H9 (cell line): Measurements from ENCODE around the gene RAB11A. TPM values are rescaled to one million over a fixed set of nuclear protein-coding genes. Genes with fewer than 3 reads are reported as not detected.

Source experiments
- DNase-seq: peaks from one replicate; pipeline ENCODE4 v3.0.0-alpha.2; 2017
- H2AFZ ChIP-seq: one replicate; pipeline ENCODE4 v1.6.1; 2013; ENCODE audit warnings: mild to moderate bottlenecking, low read length, control low read depth, moderate library complexity
- H2AK5ac ChIP-seq: 2 replicates; pipeline ENCODE4 v1.6.1; 2013; ENCODE audit warnings: low read length, control low read depth, mixed read lengths; ENCODE audit not compliant: insufficient read length
- H2BK120ac ChIP-seq: one replicate; pipeline ENCODE4 v1.6.1; 2013; ENCODE audit warnings: low read depth, mild to moderate bottlenecking, low read length, control low read depth, inconsistent platforms; ENCODE audit not compliant: poor library complexity, severe bottlenecking
- H2BK12ac ChIP-seq: 2 replicates; pipeline ENCODE4 v1.6.1; 2013; ENCODE audit warnings: low read length, control low read depth, mixed read lengths, low read depth; ENCODE audit not compliant: insufficient read length
- H2BK15ac ChIP-seq: 2 replicates; pipeline ENCODE4 v1.6.1; 2013; ENCODE audit warnings: low read depth, low read length, control low read depth
- H2BK20ac ChIP-seq: one replicate; pipeline ENCODE4 v1.6.1; 2013; ENCODE audit warnings: low read depth, mild to moderate bottlenecking, low read length, control low read depth, inconsistent platforms; ENCODE audit not compliant: poor library complexity, severe bottlenecking
- H2BK5ac ChIP-seq: 2 replicates; pipeline ENCODE4 v1.6.1; 2013; ENCODE audit warnings: low read length, control low read depth, mixed read lengths; ENCODE audit not compliant: insufficient read length
- H3K14ac ChIP-seq: 2 replicates; pipeline ENCODE4 v1.6.1; 2013; ENCODE audit warnings: low read length, control low read depth; ENCODE audit not compliant: insufficient read depth
- H3K18ac ChIP-seq: 2 replicates; pipeline ENCODE4 v1.6.1; 2013; ENCODE audit warnings: low read depth, mild to moderate bottlenecking, mixed read lengths, low read length, control low read depth; ENCODE audit not compliant: insufficient read length
- H3K23ac ChIP-seq: 2 replicates; pipeline ENCODE4 v1.6.1; 2013; ENCODE audit warnings: low read length, control low read depth, mixed read lengths, low read depth; ENCODE audit not compliant: insufficient read length
- H3K23me2 ChIP-seq: 2 replicates; pipeline ENCODE4 v1.6.1; 2013; ENCODE audit warnings: low read depth, mild to moderate bottlenecking, mixed read lengths, low read length, control low read depth; ENCODE audit not compliant: insufficient read length, poor library complexity, severe bottlenecking
- H3K27ac ChIP-seq: 2 replicates; pipeline ENCODE4 v1.5.1; 2013; ENCODE audit warnings: low read length, control low read depth, mixed read lengths, low read depth; ENCODE audit not compliant: insufficient read length
- H3K27me3 ChIP-seq: 2 replicates; pipeline ENCODE4 v1.6.1; 2013; ENCODE audit warnings: low read length, control low read depth, inconsistent platforms; ENCODE audit not compliant: insufficient read depth
- H3K4ac ChIP-seq: 2 replicates; pipeline ENCODE4 v1.6.1; 2013; ENCODE audit warnings: low read depth, mild to moderate bottlenecking, control low read depth, inconsistent platforms, low read length, moderate library complexity
- H3K4me1 ChIP-seq: 2 replicates; pipeline ENCODE4 v1.6.1; 2013; ENCODE audit warnings: low read length, control low read depth, inconsistent platforms; ENCODE audit not compliant: insufficient read depth
- H3K4me2 ChIP-seq: 2 replicates; pipeline ENCODE4 v1.6.1; 2013; ENCODE audit warnings: low read length, control low read depth, mixed read lengths; ENCODE audit not compliant: insufficient read length, insufficient read depth
- H3K56ac ChIP-seq: 2 replicates; pipeline ENCODE4 v1.6.1; 2013; ENCODE audit warnings: low read depth, mild to moderate bottlenecking, mixed read lengths, low read length, control low read depth; ENCODE audit not compliant: insufficient read length
- H3K79me1 ChIP-seq: 2 replicates; pipeline ENCODE4 v1.6.1; 2013; ENCODE audit warnings: low read depth, mild to moderate bottlenecking, moderate library complexity, low read length, control low read depth, inconsistent platforms; ENCODE audit not compliant: insufficient read depth, poor library complexity, severe bottlenecking
- H3K79me2 ChIP-seq: 2 replicates; pipeline ENCODE4 v1.6.1; 2013; ENCODE audit warnings: low read length, control low read depth, inconsistent platforms; ENCODE audit not compliant: insufficient read depth
- H3K9ac ChIP-seq: 2 replicates; pipeline ENCODE4 v1.6.1; 2013; ENCODE audit warnings: low read length, control low read depth, mixed read lengths; ENCODE audit not compliant: insufficient read length; ENCODE audit errors: extremely low read depth
- H3K9me3 ChIP-seq: one replicate; pipeline ENCODE4 v1.6.1; 2013; ENCODE audit warnings: low read depth, low read length, inconsistent platforms; ENCODE audit not compliant: control insufficient read depth
- H3T11ph ChIP-seq: one replicate; pipeline ENCODE4 v1.6.1; 2013; ENCODE audit warnings: mild to moderate bottlenecking, low read length, control low read depth, inconsistent platforms
- H4K20me1 ChIP-seq: one replicate; pipeline ENCODE4 v1.6.1; 2013; ENCODE audit not compliant: control insufficient read depth, insufficient read length, insufficient read depth
- H4K5ac ChIP-seq: 2 replicates; pipeline ENCODE4 v1.6.1; 2013; ENCODE audit warnings: low read depth, mild to moderate bottlenecking, mixed read lengths, low read length, control low read depth; ENCODE audit not compliant: insufficient read length
- H4K8ac ChIP-seq: replicated peaks from 2 replicates; pipeline ENCODE4 v1.6.1; 2013; ENCODE audit warnings: low read length, control low read depth, mixed read lengths, low read depth; ENCODE audit not compliant: insufficient read length
- H4K91ac ChIP-seq: 2 replicates; pipeline ENCODE4 v1.6.1; 2013; ENCODE audit warnings: low read depth, mild to moderate bottlenecking, moderate library complexity, mixed read lengths, low read length, control low read depth; ENCODE audit not compliant: insufficient read length
- H3K27ac Mint-ChIP-seq, 3 experiments: 2 replicates in 2 of 3; 3 replicates in 1 of 3; pipeline ENCODE4 v1.8.0; 2020 to 2021; ENCODE audit warnings: mixed read lengths in 3 of 3, mild to moderate bottlenecking in 1 of 3, moderate library complexity in 1 of 3
- H3K27me3 Mint-ChIP-seq: 2 replicates; pipeline ENCODE4 v1.8.0; 2021; ENCODE audit warnings: low read depth, mild to moderate bottlenecking, moderate library complexity, mixed read lengths
- H3K36me3 Mint-ChIP-seq, 3 experiments: 2 replicates in 2 of 3; 3 replicates in 1 of 3; pipeline ENCODE4 v1.8.0; 2020 to 2021; ENCODE audit warnings: low read depth in 3 of 3, mixed read lengths in 3 of 3; ENCODE audit not compliant: insufficient read depth in 1 of 3
- H3K4me1 Mint-ChIP-seq, 2 experiments: 2 replicates each; pipeline ENCODE4 v1.8.0; 2020; ENCODE audit warnings: mixed read lengths in 2 of 2
- H3K4me3 Mint-ChIP-seq, 2 experiments: 2 replicates in 1 of 2; 3 replicates in 1 of 2; pipeline ENCODE4 v1.8.0; 2020 to 2021; ENCODE audit warnings: mild to moderate bottlenecking in 2 of 2, mixed read lengths in 2 of 2, moderate library complexity in 1 of 2
- H3K9me3 Mint-ChIP-seq, 2 experiments: 2 replicates in 1 of 2; 3 replicates in 1 of 2; pipeline ENCODE4 v1.8.0; 2020; ENCODE audit warnings: mild to moderate bottlenecking in 2 of 2, mixed read lengths in 2 of 2, moderate library complexity in 1 of 2
- CTCF ChIP-seq: fragments of 200-600 bp; sonication (generic); conservative IDR thresholded peaks from 3 replicates; pipeline ENCODE4 v1.8.0; 2021; ENCODE audit warnings: antibody characterized with exemption, mild to moderate bottlenecking
- WGBS: extraction: QIAGEN DNeasy Blood & Tissue Kit; methylation state at CpG from one replicate; pipeline ENCODE4 v1.1.7; 2013; ENCODE audit warnings: missing lambda C conversion rate, low lambda C conversion rate, mixed read lengths; ENCODE audit not compliant: insufficient read length; ENCODE audit errors: extremely low coverage; 5-methylcytosine and 5-hydroxymethylcytosine counted together
- total RNA-seq: library from RNA; stranded (reverse); gene quantifications from 2 replicates; pipeline ENCODE4 v1.2.1, GENCODE V29; 2021

Gene RAB11A
- total RNA-seq, 1 experiment from 2014 or later, result 217 TPM

GRCh38 chr15:65917407-65917756 lies 48.1 kb downstream of the RAB11A start:
- H4K20me1 ChIP-seq, result no peaks in the 10 kb centered on the region
- no peak overlapping the region for H4K8ac ChIP-seq
- H3K18ac ChIP-seq, result no peak overlapping the region
- no peaks in the 10 kb centered on the region for H3K9me3 Mint-ChIP-seq
- no peak overlapping the region for H3T11ph ChIP-seq
- no CpG with 5 or more reads among the region's 3 CpGs for WGBS
- no peak overlapping the region for H4K5ac ChIP-seq
- peaks cover 2% of the 10 kb centered on the region; the same call in 1 of the 2 replicates for H3K4me1 ChIP-seq
- H3K4ac ChIP-seq, result no peak overlapping the region
- no peaks in the 10 kb centered on the region for H3K9me3 ChIP-seq
- H3K79me2 ChIP-seq, result no peaks in the 10 kb centered on the region
- H3K27me3 Mint-ChIP-seq, result no peaks in the 10 kb centered on the region
- H3K27me3 ChIP-seq, result no peaks in the 10 kb centered on the region
- H3K36me3 Mint-ChIP-seq, result no peaks in the 10 kb centered on the region
- H2AFZ ChIP-seq, result no peak overlapping the region
- H3K14ac ChIP-seq, result no peak overlapping the region
- no peak for TF ChIP-seq CTCF
- no peak overlapping the region for H3K27ac ChIP-seq
- no peak overlapping the region for H2BK15ac ChIP-seq
- no peak overlapping the region for H2BK5ac ChIP-seq
- H3K56ac ChIP-seq, result no peak overlapping the region
- H3K4me2 ChIP-seq, result no peak overlapping the region
- no peak overlapping the region for H4K91ac ChIP-seq
- no peak for DNase-seq
- H3K4me3 Mint-ChIP-seq, result no peak overlapping the region
- no peak overlapping the region; a peak in 1 of 7 replicates for H3K27ac Mint-ChIP-seq
- no peak overlapping the region for H3K23ac ChIP-seq
- H2BK12ac ChIP-seq, result no peak overlapping the region
- H3K79me1 ChIP-seq, result no peaks in the 10 kb centered on the region
- H3K23me2 ChIP-seq, result no peaks in the 10 kb centered on the region
- H3K4me1 Mint-ChIP-seq, result peaks cover 30 to 34% of the 10 kb centered on the region in 2 experiments
- H2BK120ac ChIP-seq, result no peak overlapping the region
- no peak overlapping the region for H3K9ac ChIP-seq
- no peak overlapping the region for H2AK5ac ChIP-seq
- no peak overlapping the region for H2BK20ac ChIP-seq
